Suppressor macrophage treated with lipopolysaccharide for 4 hours (primary cell): ENCODE results near the gene PCGF1.

Source experiments
- DNase-seq: peaks from one replicate; pipeline ENCODE4 v3.0.0-alpha.2; 2020

Gene PCGF1

DNA sequence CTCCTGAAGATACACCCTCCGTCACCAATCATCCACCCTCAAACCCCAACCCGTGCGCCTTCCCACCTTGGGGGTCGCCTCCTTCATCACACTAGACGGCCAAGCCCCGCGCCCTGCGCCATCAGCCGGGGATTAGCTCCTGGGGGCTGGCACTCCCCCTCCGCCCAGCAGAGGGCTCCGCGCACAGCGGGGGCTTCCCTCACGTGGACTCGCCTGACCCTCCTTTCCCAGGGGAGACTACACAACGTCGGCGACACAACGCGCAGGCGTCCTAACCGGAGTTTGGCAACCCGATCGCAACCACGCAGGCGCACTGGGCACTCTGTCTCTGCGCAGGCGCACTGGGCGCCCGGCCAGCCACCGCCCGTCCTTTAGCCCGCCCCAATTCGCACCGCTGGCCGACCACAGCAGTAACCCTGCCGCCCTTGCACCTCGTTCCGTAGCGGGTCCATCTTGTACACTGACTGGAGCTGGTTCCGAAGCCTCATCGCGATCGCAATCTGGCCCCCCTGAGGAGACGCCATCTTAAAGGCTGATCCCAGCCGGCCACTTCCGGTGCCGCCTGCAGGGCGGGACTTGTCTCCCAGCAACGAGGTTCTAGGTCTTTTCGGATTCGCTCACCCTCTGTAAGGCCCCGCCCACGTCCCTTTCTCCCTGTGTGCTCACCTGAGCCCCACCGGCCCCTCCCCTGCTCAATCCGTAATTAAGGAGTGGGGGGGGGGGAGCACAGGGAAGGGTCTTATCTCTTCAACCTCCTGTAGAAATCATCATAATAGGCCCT is at the start of gene PCGF1:
Gene PCGF1 (minus strand): TSS at position 551 of the 781 bp plus-strand sequence. CDS start 27 bp downstream, at position 524.
- DNase-seq = peak; percentile 99

DNA sequence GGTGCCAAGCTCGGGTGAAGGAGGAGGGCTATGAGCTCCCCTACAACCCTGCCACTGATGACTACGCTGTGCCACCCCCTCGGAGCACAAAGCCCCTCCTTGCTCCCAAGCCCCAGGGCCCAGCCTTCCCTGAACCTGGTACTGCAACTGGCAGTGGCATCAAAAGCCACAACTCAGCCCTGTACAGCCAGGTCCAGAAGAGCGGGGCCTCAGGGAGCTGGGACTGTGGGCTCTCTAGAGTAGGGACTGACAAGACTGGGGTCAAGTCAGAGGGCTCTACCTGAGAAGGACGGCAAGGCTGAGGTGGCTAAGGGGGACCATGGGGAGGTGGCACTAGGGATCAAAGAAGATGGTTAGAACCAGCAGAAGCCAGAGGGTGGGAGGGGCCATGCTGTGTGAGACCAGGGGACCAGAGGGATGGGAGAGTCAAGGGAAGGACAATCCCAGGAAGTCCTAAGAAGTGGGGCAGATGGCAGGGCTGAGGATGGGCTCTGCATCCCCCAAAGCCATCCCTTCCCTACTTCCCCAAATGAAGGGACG is 49.4 kb upstream of the PCGF1 start:
- DNase-seq = no peak

DNA sequence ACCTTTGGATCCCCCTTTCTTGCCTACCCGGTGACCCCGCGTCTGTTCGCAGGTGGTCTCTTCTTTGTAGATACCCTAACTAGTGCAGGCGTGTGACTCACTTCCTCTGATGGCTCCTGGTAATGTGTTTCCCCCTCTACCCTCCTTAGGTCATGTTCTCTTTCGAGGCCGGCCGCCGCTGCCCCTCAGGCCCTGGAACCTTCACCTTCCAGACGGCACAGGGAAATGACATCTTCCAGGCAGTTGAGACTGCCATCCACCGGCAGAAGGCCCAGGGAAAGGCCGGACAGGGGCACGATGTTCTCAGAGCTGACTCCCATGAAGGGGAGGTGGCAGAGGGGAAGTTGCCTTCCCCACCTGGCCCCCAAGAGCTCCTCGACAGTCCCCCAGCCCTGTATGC is 48.7 kb upstream of the PCGF1 start:
- DNase-seq = no peak

DNA sequence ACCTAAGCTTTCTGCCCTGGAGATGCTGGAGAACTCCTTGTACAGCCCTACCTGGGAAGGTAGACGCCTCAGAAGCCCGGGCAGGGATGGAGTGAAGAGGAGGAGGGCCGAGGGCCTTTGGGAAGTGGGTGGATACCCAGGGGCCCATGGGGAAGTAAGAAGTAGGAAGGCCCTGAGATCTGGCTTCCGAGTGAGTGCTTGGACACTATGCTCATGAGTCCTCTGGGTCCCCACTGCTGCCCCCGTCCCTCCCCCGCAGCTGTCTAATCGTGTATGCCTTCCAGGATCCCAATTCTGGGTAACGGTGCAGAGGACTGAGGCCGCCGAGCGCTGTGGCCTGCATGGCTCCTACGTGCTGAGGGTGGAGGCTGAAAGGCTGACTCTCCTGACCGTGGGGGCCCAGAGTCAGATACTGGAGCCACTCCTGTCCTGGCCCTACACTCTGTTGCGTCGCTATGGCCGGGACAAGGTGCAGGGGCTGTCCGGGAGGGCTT is 48.2 kb upstream of the PCGF1 start:
- DNase-seq = peak; percentile 60

DNA sequence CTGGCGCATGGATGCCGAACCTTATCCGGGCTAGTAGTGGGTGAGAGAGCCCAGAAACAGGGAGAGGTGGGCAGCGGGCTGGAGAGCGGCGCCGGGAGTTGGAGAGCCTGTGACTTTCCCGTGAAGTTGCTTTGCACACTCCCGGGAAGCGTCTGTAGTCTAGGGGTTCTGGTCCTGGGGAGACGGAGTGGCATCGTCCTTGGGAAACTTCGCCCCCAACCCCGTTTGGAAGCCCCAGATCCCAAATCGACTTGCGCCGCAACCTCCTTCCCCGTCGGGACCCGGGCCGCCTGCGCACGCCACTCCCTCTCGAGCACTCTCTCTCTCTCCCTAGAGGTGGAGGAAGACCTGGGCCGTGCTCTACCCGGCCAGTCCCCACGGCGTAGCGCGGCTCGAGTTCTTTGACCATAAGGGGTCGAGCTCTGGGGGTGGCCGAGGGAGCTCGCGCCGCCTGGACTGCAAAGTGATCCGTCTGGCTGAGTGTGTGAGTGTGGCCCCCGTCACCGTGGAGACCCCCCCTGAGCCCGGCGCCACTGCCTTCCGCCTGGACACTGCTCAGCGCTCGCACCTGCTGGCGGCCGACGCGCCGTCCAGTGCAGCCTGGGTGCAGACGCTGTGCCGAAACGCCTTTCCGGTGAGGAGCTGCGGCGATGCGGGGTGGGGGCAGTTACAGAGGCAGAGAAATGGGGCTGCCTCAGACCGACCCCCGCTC is 47.5 kb upstream of the PCGF1 start:
- DNase-seq = peak; percentile 44

DNA sequence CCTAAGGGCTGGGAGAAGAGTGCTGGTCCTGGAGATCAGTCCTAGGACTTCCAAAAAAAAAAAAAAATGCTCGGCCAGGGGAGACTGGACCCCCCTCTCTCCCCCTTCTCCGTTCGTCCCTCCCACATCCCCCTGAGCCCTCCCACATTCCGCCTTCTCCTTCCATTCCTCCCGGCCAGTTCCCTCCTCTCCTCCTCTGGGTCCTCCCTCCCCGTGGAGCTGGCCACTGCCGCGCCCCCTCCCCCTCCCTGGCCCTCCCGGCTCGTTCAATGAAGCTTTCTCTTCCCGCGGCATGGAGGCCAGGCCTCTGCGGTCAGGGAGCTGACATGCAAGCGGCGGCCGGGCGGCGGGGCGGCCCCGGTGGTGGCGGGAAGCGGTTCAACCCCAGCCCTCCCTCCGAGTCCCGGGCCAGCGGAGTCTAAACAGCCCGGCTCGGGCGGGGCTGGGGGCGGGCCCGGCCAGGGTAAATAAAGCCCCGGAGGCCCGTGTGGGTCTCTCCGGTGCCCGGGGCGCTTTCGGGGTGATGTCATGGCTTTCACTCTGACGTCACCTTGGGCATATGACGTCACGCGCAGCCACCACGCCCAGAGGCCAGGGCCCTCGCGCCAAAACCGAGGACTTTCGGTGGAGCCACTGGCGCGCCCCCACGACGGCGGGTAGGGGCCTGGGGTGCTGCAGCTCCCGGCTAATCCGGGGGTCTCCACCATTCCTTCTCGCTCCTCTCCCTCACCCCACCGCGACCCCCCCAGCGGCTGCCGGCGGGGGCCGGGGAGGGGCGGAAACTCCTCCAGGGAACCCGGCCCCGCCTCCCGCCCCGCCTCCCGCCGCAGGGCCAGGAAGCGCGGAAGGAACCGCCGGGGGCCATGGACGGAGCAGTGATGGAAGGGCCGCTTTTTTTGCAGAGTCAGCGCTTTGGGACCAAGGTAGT is 46.7 kb upstream of the PCGF1 start, which contains the start of the genes DOK1 and LOXL3:
Gene DOK1 (plus strand): TSS at position 829 of the 928 bp plus-strand sequence. CDS start 35 bp downstream, at position 864.
Gene LOXL3 (minus strand): TSS at position 51 of the 928 bp plus-strand sequence. CDS start 1,308 bp downstream, outside the sequence.
- peak; percentile 92 for DNase-seq

DNA sequence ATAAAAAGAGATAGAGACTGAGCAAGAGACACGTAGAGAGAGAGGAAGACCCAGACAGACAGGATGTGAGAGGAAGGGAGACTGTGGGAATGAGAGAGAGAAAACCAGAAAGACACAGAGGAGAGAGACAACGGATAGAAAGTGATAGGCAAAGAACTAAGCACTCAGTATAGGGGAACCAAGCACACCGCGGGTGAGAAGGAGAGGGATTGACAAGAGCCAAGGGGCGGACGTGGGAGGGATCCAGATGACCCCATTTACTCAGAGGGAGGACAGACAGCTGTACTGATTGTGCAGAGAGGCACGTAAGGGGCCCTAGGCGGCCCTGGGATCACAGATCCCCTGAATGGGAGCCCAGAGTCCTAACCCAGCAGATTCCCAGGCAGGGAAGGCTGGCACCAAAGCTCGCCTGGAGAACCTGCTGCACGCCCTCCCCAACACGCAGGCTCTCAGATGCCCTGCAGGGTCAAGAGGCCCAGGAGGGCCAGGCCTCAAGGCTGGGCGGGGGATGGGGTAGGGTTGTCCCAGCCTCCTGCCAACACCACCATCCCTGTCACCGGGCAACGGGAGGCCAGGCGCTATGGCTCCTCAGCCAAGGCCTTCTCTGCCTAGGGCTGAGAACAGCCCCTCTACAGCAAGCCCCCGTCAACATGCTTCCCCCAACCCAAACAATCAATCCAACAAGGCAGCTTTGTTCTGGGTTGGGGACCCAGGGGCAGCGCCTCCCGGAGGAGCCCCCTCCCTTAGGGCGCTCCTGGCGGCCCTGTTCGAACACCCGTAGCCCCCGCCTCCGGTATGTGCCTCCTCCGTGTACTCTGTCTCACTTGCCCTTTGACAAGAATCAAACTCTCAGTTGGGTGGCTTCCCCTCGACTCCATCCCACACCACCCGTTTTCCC is 45.7 kb upstream of the PCGF1 start:
- no peak for DNase-seq

DNA sequence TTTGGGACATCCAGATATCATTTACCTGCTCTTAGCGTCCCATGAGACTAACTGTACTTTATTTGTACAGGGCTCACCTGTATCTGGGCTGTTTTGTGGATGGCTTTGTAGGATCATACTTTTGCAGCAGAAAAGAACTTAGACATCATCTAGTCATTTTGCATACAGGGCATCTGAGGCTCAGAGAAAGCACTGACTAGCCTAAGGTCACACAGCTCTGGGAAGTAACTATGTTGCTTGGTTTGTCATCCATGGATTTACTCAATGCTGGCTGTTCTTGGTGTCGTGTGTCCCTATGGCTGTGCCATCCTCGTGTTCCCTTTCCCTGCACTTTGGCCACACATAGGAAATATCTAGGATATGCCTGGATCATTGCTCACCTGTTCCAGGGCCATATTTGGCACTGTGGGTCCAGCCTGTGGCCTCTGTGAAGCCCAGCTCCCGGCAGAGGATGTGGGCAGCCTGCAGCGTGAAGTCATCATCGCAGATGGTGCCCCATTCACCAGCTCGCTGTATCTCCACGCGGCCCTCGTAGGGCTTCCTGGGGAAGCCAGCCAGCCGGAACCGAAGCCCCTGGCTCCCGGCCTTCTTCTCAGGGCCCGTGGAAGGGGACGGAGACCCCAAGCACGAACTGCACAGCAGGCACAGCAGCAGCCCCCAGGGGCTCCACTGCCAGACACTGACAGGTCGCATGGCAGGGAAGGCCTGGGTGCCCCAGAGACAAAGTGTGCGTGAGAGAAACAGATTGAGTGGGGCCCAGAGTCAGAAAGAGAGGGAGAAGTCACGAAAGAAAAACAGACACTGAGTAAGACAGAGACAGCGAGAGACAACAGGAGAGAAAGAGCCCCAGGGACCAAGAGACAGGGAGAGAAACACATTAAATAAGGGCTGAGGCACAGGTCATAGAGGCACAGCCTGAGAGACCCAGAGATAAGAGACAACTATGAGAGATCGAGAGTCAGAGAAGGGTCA is 44.7 kb upstream of the PCGF1 start:
- DNase-seq = no peak

DNA sequence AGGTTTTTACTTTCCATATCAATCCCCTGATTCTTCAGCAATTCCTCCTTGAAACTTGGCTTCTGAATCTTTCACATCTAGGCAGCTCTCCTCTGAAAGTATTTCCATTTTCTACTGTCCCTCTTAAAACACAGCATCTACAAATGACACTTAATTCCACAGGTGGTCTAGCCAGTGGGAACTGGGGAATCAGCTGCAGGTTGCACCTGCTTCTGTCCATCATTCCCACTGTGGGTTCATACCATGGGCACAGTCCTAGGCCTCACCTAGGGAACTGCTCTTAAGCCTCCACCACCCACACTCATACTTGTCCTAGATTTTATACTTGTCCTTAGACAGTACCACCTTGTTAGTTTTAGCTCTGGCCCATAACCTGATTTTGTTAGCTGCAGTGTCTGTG is 44.0 kb upstream of the PCGF1 start:
- no peak for DNase-seq

DNA sequence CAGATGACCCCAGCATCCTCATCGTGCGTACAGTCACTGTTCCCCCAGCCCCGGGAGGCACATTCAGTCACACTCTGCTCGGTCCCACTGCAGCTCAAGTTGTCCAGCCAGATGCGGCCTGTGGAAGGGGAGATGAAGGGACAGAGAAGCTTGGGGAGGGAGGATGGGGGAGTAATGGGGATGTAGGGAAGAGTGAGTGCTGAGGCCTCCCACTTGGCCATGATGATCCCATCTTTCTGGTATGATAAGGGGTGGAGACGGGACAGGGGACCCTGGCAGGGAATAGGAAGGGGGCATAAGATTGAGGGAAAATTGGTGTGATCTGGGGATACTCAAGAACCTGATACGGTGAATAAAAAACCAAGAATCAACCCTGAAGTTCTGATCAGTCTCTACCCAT is 42.7 kb upstream of the PCGF1 start:
- no peak for DNase-seq

DNA sequence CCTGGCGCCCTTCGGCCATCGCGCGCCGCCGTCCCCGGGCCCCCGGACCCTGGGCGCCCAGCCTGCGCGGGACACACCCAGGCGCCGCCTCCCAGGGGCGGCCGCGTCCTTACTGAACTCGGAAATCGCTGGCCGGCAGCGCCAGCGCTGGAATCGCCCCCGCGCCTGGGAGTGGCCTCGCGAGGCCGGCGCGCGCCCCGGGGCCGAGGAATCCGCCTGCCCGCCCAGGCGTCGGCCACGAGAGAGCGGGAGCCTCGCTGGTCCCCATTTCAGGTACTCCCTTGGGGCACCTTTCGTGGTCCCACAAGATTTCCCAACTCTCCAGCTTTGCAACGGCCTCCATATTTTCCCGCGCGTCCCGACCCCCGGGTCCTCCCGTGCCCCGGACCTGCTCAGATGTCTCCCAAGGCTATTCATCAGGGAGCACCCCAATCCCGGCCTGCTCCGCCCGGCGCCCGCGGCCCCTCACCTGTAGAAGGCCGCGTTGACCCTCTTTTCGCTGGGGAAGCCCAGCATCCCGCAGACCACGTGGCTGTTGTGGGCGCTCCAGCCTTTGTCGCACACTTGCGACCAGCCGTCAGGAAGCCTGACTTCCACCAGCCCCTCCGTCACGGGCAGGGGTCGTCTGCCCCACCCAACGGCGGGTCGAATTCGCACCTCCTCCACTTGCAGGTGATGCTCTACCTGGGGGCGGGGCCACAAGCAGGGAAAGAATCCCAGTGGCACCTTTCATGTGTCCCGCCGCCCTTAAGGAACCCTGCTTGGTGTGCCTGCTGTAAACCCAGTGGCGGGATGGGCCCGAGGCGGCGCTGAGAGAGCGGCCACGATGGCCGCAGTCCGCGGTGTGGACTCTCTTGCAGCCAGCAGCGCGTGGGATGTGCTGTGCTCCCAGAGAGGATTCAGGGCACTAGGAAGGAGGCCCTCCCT is 41.7 kb upstream of the PCGF1 start:
- peak; percentile 78 for DNase-seq

DNA sequence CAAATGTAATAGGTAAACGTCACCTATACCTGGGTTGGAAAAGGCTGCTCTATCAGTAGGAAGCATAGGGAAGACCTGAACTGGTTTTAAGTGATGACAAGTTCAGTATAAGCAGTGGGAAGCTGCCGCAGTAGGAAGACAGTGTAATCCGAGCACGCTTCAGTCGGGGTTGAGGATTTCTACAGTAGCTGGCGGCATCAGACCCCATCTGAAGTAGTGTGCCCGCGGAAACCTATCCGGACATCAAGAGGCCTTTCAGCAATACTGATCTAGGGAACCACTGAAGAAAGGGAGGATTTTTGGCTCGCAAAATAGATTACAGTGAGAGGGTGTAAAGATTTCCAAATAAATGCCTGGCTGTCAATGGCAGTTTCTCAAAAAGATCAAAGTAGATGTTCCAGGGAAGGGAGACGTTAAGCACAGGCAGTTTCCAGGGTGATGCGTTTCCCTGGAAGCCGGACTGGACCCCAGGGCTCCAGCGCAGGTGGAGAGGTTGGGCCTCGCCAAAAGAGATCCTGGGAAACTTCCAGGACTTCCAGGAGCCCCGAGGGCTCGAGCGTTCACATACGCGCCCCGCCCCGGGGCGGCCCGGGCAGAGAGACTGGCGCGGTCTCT is 40.9 kb upstream of the PCGF1 start:
- DNase-seq = no peak

DNA sequence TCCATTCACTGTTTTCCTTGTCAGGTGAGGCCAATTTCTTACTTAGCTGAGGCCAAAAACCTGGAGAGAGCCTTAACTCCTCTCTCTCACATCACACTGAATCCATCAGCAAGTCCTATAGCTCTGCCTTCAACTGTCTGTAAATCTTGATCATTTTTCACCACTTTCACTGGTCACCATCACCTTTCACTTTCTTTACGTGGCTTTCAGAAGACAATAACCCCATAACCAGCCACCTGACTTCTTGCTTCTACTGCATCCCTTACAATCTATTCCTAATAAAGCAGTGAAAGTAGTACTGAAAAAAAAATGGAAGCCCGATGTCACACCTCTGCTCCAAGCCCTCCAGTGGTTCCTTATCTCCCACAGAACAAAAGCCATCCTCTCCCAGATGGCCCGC is 38.5 kb upstream of the PCGF1 start:
- no peak for DNase-seq

DNA sequence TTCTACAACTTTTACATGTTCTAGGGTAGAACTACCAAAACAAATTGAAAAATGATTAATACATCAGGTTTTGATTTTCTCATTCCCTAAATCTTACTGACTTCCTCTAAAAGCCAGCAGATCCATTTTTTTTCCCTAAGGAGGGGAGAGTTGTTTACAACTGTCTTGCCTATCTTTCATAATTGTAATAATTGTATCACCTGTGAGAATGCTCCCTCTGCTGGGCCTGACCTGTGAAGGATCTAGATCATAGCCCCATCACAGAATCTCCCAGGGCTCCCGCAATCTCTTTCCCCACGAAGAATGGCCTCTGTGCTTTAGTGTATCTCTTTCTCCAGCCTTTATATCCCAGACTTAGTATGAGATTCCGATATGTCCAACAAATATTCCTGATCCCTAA is 37.1 kb upstream of the PCGF1 start:
- no peak for DNase-seq

DNA sequence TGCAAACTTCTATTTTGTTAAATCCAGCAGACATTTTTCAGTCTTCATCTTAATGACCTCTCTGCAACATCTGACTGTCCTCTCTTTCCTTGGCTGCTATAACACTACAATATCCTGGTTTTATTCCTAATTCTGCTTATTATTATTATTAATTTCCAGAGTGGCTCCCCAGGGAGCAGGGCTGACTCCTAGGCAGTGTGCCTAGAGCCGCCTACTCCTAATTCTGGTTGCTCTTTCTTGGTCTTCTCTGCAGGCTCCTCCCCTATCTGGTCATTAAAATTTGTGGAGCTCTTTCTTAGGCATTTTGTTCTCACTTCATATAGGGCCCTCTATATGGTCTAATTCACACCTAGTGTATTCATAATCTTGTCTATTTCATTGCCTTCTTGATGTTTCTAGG is 35.5 kb upstream of the PCGF1 start:
- DNase-seq = no peak

DNA sequence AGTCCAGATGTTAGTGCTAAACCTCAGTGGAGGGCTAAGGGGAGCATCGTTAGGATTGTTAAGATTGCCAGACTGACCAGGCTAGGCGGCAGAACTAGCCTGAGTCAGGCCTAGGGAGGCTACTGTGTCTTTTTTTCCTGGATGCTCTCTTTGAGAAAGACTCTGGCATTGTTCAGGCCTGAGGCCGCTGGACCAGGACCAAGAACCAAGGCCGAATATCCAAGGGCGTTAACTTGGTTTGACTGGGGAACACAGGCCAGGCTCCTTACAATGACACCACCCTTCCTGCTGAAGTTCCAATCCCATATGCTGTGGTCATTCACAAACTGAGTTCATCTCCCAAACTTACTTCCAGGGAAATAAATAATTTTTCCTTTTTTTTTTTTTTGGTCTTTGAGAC is 32.8 kb upstream of the PCGF1 start:
- no peak for DNase-seq

DNA sequence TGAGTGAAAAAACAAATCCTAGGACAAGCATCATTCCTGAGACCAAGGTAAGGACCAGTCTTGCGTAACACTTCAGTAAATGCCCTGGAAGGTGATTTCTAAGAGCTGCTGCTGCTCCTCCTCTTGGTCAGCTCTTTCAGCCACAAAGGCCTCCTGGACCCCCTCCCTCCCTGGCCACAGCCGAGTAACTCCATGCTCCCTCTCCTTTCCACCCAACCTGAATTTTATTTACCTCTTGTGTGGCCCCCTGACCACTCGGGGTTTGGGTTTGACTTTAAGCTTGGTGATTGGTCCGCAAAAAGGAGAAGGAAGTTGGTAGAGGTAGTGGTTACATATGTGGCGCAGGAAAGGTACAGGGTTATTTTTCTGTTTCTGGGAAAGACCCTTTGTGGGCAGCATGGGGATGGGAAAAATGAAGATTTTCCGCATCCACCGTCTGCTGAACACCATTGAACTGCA is 31.4 kb upstream of the PCGF1 start:
- DNase-seq = no peak

DNA sequence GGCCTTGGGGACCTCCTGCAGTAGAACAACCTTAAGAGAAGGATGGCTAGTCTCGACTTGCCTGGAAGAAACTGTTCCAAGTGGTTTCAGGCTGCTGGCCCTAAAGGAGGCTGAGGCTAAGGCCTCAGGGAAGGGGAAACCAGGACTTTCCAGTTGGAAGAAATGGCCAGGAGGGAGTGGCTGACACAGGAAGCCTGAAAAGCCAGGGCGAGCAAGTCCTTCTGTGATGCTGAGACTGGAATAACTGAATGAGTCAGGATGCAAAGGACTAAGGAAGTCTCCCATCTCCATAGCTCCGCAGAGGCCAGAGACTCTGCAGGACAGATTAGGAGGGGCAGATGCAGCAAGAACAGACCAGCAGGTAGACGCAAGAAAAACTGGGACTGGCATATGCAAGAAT is 29.6 kb upstream of the PCGF1 start:
- DNase-seq = no peak
